SU-DHL-6 (cell line): ENCODE data around the gene WIPI1.

Experiments used
- H2AFZ ChIP-seq: fragments of 200-600 bp; sonication (generic); 2 replicates; pipeline ENCODE4 v1.6.1; 2014; ENCODE audit warnings: low read depth, mild to moderate bottlenecking, moderate library complexity, mixed read lengths, antibody characterized with exemption, low read length; ENCODE audit not compliant: severe bottlenecking
- H3F3A ChIP-seq: fragments of 200-600 bp; shearing (Covaris generic); 2 replicates; pipeline ENCODE4 v1.6.0; 2016; ENCODE audit warnings: antibody characterized with exemption, mild to moderate bottlenecking; ENCODE audit not compliant: insufficient read depth
- H3K27ac ChIP-seq: fragments of 200-600 bp; sonication (generic); 2 replicates; pipeline ENCODE4 v1.5.1; 2016; ENCODE audit warnings: low read depth, mild to moderate bottlenecking, low read length, moderate library complexity, mixed read lengths
- H3K27me3 ChIP-seq: fragments of 200-600 bp; sonication (generic), shearing (Covaris generic); 2 replicates; pipeline ENCODE4 v1.6.0; 2014; ENCODE audit warnings: mild to moderate bottlenecking, low read length
- H3K36me3 ChIP-seq: fragments of 200-600 bp; sonication (generic); 2 replicates; pipeline ENCODE4 v1.6.1; 2014; ENCODE audit warnings: mild to moderate bottlenecking, low read length, mixed read lengths
- H3K4me2 ChIP-seq: fragments of 300-600, 200-600 bp; shearing (Covaris generic), sonication (generic); 2 replicates; pipeline ENCODE4 v1.6.0; 2014; ENCODE audit warnings: low read length, low read depth, mild to moderate bottlenecking; ENCODE audit not compliant: poor library complexity, severe bottlenecking
- H3K4me3 ChIP-seq: fragments of 200-600 bp; sonication (generic); 2 replicates; pipeline ENCODE4 v1.5.1; 2014; ENCODE audit warnings: antibody characterized with exemption, low read length, mild to moderate bottlenecking, mixed read lengths; ENCODE audit not compliant: insufficient read depth, poor library complexity, severe bottlenecking
- H3K79me2 ChIP-seq: fragments of 200-600 bp; sonication (generic); 2 replicates; pipeline ENCODE4 v1.6.1; 2014; ENCODE audit warnings: mild to moderate bottlenecking, low read length, moderate library complexity; ENCODE audit not compliant: insufficient read depth
- H3K9ac ChIP-seq: fragments of 200-600 bp; sonication (generic); 2 replicates; pipeline ENCODE4 v1.7.0; 2014; ENCODE audit warnings: mild to moderate bottlenecking, low read length
- H3K9me2 ChIP-seq: fragments of 200-600 bp; sonication (generic); replicated peaks from 2 replicates; pipeline ENCODE4 v1.6.1; 2014; ENCODE audit warnings: low read length; ENCODE audit not compliant: insufficient read depth
- H3K9me3 ChIP-seq: fragments of 200-600 bp; sonication (generic); 2 replicates; pipeline ENCODE4 v1.6.1; 2014; ENCODE audit warnings: low read length, mixed read lengths; ENCODE audit not compliant: insufficient read depth
- H4K20me1 ChIP-seq: fragments of 200-600 bp; sonication (generic); 2 replicates; pipeline ENCODE4 v1.6.1; 2014; ENCODE audit warnings: low read depth, mild to moderate bottlenecking, antibody characterized with exemption, low read length, moderate library complexity, mixed read lengths
- EZH2phosphoT487 ChIP-seq: fragments of 200-600 bp; sonication (generic), shearing (Covaris generic); conservative IDR thresholded peaks from 2 replicates; pipeline ENCODE4 v1.6.1; 2018; ENCODE audit warnings: mild to moderate bottlenecking, antibody characterized with exemption, low read length, moderate library complexity, mixed read lengths
- TF ChIP-seq, protein P1 (sequence below): fragments of 200-600 bp; sonication (generic); IDR thresholded peaks from one replicate; pipeline ENCODE4 v1.5.1; 2017; ENCODE audit warnings: antibody characterized with exemption, mild to moderate bottlenecking, low read length, moderate library complexity; ENCODE audit not compliant: insufficient read depth, poor library complexity, severe bottlenecking

Gene WIPI1

DNA sequence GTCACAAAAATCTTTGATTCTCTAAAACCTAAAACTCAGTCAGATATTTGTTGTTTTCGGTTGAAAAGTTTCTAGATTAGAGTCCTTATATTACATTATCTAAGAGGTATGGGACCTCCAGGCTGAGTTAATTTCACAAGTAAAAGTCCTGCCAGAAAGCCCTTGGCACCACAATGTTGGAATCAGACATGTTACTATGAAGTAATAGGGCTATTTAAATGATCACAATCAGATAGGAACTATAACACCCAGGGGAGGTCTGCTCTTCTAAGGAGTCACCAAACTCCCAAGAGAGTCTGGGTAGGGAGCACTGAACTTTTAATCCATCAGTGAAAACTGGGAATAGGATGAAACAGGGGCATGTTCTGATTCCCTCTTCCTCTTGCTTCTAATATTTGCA, 54.2 kb downstream of the WIPI1 start:
- Histone ChIP-seq H3K27me3 (no peaks in the 10 kb centered on the region), H3K27ac (no peak overlapping the region), H3K9ac (no peak overlapping the region), H3K4me2 (no peak overlapping the region), H3K9me3 (no peaks in the 10 kb centered on the region), H2AFZ (no peak overlapping the region), H3K4me3 (no peak overlapping the region), H3K36me3 (no peaks in the 10 kb centered on the region), H3K79me2 (no peaks in the 10 kb centered on the region), H3F3A (no peaks in the 10 kb centered on the region), H4K20me1 (no peaks in the 10 kb centered on the region), H3K9me2 (no peaks in the 10 kb centered on the region)
- TF ChIP-seq, protein P1, sequence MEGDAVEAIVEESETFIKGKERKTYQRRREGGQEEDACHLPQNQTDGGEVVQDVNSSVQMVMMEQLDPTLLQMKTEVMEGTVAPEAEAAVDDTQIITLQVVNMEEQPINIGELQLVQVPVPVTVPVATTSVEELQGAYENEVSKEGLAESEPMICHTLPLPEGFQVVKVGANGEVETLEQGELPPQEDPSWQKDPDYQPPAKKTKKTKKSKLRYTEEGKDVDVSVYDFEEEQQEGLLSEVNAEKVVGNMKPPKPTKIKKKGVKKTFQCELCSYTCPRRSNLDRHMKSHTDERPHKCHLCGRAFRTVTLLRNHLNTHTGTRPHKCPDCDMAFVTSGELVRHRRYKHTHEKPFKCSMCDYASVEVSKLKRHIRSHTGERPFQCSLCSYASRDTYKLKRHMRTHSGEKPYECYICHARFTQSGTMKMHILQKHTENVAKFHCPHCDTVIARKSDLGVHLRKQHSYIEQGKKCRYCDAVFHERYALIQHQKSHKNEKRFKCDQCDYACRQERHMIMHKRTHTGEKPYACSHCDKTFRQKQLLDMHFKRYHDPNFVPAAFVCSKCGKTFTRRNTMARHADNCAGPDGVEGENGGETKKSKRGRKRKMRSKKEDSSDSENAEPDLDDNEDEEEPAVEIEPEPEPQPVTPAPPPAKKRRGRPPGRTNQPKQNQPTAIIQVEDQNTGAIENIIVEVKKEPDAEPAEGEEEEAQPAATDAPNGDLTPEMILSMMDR: no peak
- TF ChIP-seq EZH2phosphoT487: no peak

DNA sequence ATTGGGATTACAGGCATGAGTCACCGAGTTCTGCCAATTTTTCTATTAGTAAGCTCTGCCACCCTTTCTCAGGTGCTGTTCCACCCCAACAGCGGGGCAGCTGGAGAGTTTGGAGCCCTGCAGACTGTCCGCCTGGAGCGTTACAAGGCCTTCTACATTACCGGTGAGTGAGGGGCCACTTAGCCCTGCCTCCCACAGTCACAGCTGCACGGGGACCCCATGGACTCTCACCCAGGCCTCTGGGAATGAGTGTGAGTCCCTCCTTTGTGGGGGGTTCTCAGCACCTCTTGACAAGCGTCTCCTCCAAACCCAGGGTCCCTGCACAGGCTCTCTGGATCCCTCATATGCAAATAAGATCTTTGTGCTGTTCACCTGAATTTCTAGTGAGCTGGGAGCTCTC, 56.0 kb downstream of the WIPI1 start:
- Histone ChIP-seq H3K27ac (no peak overlapping the region), H3K79me2 (no peaks in the 10 kb centered on the region), H4K20me1 (no peaks in the 10 kb centered on the region), H3K9ac (no peak overlapping the region), H3K4me3 (no peak overlapping the region), H3K27me3 (no peaks in the 10 kb centered on the region), H3K9me2 (no peaks in the 10 kb centered on the region), H3F3A (no peaks in the 10 kb centered on the region), H3K9me3 (no peaks in the 10 kb centered on the region), H2AFZ (no peak overlapping the region), H3K36me3 (no peaks in the 10 kb centered on the region), H3K4me2 (no peak overlapping the region)
- TF ChIP-seq EZH2phosphoT487: no peak
- TF ChIP-seq, protein P1: no peak

DNA sequence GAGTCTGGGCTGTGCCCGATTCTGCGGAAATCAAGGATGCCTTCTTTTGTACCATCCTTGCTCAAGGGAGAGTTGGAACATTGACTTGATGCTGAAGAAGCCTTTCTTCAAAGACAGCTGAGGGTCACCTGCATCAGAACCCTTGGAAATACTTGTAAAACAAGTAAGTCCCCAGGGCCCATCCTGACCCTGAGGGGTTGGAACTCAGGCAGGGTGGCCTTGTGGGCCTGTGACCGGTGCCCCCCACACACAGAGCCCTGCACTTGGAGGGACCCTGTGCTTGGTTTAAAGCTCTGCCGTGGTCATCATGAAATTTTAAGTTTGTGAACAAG, 56.9 kb downstream of the WIPI1 start:
- H3K27ac ChIP-seq: no peak overlapping the region
- H3K4me3 ChIP-seq: no peak overlapping the region
- H3K9ac ChIP-seq: no peak overlapping the region
- H3K9me3 ChIP-seq: no peaks in the 10 kb centered on the region
- H3F3A ChIP-seq: no peaks in the 10 kb centered on the region
- TF ChIP-seq, protein P1: no peak
- no peak for TF ChIP-seq EZH2phosphoT487
- H2AFZ ChIP-seq: no peak overlapping the region
- H3K36me3 ChIP-seq: no peaks in the 10 kb centered on the region
- no peaks in the 10 kb centered on the region for H4K20me1 ChIP-seq
- H3K9me2 ChIP-seq: no peaks in the 10 kb centered on the region
- no peaks in the 10 kb centered on the region for H3K27me3 ChIP-seq
- no peaks in the 10 kb centered on the region for H3K79me2 ChIP-seq
- no peak overlapping the region for H3K4me2 ChIP-seq
